Activated T-cell treated with anti-CD3 and anti-CD28 coated beads for 1 hour (primary cell): ENCODE measurements around the gene CSRNP3.
"Not testable (repeated sequence)": the region's sequence is repeated elsewhere in the genome, so short reads cannot be mapped to it uniquely, and the experiment has no call there.

Experiments used
- DNase-seq: peaks from one replicate; pipeline ENCODE4 v3.0.0-alpha.2; 2020; ENCODE audit warnings: low read depth

The CSRNP3 gene

DNA sequence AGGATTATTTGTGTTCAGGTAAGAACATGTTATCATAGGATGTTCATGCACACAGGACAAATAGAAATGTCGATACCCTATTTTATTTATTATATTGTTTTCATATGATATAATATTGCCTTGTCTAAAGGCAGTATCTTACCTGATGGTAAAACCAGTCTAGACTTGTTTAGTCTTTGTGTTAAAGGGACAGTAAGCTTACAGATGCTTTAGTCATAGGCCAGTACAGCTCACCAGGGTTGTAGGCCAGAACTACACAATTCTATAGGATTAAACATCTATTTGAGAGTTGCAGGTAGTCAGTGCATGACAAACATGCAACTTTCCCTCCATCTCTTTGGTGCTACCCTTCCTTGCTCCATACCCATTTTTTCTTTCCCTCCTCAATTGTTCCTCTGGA is 166.0 kb downstream of the CSRNP3 start:
- no peak for DNase-seq

DNA sequence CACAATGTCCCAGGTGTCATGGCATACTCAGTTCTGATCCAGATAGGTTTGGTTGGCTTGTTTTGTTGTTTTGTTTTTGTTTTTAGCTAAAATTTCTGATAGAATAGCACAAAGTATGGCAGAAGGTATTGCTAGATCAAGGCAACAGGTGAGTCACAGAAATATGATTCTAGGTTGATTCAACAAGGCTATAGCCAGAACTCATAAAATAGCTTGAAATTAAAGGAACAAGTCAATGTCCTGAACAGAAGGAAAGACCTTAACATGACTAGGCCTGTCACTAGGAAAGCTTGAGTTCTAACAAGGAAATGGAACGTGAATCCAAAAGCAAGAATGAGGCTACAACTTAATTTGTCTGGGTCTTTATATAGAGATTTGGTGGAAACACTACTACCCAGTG is 167.5 kb downstream of the CSRNP3 start:
- no peak for DNase-seq

DNA sequence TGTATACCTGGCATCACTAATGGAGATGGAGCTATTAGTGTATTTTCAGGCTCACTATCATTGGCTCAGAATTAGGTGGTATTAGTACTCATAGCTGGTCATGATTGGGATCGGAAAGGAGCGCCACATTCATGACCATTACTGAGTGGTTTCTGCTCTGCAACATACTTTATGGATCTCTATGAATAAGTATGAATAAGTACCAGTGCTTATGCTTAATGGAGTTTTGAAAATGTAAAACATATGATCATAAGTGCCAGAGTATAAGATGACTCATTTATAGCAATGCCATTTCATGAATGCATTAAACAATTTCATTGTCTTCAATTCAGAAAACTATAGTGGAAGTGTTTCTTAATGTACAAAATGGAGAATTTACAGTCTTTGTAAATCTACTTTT is 167.9 kb downstream of the CSRNP3 start:
- DNase-seq: no peak

DNA sequence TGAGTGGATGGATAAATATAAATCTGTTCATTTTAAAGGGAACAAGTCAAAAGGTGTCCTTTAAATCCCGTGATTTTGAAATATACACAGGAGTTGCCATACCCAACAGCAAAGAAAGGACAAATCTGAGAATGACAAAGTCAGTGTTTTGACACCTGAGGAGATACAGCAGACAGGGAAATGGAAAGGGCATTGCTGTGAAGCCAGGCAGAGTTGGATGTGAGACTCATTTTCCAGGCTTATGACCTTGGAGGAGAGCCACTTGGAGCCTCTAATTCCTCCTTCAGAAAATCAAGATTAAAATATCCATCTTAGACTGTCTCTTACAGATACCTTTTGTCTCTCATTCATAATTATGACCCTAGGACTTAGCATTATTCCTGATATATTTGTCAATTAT is 170.0 kb downstream of the CSRNP3 start:
- no peak for DNase-seq

DNA sequence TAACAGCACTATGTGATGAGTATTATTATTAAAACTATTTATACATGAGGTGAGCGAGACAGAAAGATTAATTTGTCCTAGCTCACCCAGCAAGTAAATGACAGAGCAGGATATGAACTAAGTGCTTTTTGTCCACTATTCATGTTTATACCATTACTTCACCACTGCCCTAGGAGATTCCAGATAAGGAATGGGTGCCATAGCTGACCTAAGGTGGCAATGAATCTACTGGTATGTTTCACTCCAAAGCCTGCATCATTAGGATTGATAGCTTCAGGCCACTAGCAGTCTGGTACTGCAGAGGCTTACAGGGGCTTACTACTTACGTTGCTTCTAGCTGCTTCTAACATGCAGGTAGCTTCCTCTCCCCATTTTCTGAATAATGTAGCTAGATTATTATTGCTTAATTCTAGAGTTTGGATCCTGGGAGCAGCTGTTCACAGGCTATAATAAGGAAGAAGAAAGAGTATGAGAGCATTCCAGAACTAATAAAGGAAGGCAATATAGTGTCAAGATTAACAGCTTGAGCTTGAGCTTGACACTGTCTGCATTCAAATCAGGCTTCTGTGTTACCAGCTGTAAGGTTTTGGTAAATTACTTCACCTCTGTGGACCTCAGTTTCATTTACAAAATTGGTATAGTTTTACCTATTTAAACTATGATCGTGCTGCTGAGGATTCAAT is 170.9 kb downstream of the CSRNP3 start:
- DNase-seq: no peak

DNA sequence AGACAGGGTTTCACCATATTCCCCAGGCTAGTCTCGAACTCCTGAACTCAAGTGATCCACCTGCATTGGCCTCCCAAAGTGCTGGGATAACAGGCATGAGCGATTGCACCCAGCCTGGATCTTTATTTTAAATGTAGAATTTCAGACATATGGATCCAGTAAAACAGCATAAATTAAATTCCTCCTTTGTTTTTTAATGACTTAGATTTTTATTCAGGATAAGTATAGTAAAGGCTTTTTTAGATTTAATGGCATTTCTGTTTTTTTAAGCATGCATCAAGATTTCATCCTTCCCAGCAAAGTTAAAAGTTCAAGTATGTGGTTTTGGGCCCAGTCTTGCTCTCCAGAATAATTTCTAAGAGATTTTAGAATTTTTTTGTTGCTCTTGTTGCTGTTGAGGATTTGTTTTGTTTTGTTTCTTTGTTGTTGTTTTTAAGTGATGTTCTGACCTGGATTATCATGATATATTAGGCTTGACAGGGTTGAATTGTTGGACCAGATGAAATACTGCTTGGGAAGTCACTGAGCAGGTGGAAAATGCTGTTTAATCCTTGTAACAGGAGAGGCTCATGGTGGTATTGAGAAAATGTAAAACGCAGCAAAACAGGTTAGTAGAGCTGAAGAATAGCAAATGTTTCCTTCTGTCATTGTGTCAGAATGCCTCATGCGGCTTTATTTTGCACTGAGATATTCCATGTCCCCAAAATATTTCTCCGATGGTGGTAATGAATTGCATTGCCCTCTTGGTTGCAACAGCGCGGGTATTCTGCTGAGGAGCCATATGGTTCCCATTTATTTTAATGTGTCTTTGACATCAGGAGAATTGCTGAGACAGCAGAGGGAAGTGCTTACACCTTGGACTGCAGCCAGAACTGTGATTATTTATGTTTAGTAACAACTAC is 176.7 kb downstream of the CSRNP3 start:
- DNase-seq: no peak

DNA sequence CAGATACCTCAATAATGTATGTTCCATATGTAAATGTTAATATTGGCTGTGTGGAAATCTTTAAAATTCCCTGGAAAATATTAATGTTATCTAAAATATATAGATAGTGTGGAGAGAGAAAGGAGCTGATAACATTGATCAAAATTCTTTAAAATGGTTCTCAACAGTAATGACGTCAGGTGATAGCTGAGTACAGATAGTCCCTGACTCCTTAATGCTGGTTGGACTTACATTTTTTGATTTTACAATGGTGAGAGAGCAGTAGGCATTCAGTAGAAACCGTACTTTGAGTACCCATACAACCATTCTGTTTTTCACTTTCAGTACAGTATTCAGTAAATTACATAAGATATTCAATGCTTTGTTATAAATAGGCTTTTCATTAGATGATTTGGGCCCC is 177.9 kb downstream of the CSRNP3 start:
- DNase-seq: no peak

DNA sequence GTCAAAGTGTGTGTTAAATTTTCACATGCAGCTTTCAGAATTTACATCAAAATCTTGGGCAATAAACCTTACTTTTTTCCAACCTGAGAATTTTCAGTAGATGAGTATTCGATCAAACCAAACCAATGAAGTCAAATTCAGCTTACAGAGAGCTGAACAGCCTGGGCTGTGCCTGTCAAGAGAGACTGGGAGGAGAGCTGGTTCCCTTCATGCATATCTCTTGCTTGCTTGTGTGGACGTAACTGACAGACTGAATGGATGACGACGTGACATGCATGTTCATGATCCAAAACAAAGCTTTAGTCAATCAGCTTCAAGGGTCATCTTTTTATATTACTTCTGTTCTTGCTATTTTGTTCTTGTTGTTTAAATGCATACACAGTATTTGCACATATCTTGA is 179.3 kb downstream of the CSRNP3 start:
- no peak for DNase-seq

DNA sequence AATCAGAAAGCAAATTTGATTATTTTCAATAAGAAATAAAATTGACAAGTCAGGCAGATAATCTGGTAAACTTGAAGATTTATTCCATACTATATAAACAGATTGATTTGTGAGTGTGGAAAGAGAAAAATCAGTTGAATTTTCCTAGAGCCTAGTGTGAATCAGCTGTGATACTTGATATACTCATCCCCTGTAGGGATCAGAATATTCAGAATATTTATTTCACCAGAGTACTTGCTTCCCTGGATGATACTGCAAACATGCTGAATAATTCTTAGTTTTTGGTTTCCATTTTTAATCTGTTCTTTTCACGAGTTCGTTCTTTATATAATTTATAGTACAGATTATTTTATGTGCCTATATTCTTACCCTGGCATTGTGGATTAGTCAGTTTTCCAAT is 181.7 kb downstream of the CSRNP3 start:
- no peak for DNase-seq

DNA sequence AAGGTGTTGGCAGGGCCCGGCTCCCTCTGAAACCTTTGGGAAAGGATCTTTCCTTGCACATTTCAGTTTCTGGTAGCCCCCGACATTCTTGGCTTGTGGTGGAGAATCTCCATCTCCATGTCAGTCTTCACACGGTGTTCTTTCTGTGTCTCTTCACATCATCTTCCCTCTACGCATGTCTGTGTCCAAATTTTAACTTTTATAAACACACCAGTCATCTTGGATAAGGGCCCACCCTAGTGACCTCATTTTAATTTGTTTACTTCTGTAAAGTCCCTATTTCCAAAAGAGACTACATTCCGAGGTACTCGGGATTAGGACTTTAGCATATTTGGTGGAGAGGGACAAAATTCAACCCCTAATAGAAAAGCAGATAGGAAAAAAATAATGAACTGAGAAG is 186.2 kb downstream of the CSRNP3 start:
- no peak for DNase-seq

DNA sequence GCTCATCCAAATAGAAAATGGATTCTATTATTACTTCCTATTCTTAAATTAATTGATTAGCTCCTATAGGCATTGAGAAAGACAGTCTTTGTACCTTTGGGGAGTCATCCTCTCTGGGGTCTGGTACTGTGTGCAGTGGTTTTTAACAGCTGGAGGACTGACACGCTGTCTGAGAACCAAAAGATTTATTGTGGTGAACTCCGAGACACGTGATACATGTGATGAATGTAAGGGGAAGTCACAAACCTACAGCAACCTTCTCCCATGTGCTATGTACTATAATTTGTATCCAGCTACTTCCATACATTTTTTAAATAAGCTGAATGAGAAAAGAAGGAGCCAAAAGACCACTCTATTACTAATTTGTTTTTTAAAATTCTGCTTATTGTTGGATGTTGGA is 190.9 kb downstream of the CSRNP3 start:
- no peak for DNase-seq

DNA sequence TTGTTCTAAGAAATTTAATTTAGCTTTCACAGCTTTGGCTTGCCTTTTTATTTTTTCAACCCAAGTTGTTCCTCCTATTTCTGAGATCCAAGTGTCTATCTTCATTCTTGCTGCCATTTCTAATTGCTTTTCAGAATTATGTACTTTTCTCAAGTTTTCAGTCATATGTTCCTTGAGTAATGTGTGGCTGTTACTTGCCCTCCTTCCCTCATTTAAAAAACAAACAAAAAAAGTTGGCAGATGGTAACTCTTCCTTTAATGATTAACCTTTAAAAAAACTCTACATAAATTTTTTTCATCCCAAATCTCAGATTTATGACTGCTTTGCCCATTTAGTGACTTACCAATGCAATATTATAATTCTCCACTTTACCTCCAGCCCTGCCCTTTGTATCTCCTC is 193.2 kb downstream of the CSRNP3 start:
- DNase-seq: no peak

DNA sequence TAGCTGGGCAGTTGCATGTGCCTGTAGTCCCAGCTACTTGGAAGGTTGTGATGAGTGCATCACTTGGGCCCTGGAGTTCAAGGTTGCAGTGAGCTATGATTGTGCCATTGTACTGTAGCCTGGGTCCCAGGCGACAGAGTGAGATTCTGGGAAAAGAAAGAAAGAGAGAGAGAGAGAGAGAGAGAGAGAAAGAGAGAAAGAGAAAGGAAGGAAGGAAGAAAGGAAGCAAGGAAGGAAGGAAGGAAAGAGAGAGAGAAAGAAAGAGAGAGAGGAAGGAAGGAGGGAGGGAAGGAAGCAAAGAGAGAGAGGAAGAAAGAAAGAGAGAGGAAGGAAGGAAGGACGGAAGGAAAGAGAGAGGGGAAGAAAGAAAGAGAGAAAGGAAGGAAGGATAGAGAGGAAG is 196.1 kb downstream of the CSRNP3 start:
- no peak for DNase-seq

DNA sequence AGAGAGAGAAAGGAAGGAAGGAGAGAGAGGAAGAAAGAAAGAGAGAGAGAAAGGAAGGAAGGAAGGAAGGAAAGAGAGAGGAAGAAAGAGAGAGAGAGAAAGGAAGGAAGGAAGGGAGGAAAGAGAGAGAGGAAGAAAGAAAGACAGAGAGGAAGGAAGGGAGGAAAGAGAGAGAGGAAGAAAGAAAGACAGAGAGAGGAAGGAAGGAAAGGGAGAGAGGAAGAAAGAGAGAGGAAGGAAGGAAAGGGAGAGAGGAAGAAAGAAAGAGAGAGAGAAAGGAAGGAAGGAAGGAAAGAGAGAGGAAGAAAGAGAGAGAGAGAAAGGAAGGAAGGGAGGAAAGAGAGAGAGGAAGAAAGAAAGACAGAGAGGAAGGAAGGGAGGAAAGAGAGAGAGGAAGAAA is 196.6 kb downstream of the CSRNP3 start:
- DNase-seq: not testable (repeated sequence)

DNA sequence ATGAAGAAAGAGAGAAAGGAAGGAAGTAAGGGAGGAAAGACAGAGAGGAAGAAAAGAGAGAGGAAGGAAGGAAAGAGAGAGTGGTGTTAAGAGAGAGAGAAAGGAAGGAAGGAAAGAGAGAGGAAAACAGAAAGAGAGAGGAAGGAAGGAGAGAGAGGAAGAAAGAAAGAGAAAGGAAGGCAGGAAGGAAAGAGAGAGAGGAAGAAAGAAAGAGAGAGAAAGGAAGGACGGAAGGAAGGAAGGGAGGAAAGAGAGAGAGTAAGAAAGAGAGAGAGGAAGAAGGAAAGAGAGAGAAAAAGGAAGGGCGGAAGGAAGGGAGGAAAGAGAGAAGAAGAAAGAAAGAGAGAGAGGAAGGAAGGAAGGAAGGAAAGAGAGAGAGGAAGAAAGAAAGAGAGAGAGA is 197.1 kb downstream of the CSRNP3 start:
- DNase-seq: no peak

DNA sequence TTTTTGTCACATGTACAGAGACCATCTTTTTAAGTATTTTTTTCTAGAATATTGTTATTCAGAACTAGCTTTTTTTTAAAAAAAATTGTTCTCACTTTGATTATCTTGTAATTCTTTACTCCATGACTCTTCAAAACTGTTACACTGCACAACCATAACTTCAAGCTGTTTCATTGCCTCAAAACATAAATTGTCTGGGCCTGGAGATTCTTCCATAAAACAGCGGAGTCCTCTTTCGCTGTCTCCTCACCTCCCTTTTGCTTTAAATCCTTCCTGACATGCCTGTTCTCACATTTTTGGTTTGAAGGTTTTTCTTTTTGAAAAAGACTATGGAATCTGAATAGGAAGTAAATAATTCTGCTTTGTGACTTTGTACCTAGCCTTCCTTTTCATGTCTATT is 197.9 kb downstream of the CSRNP3 start:
- DNase-seq: no peak

DNA sequence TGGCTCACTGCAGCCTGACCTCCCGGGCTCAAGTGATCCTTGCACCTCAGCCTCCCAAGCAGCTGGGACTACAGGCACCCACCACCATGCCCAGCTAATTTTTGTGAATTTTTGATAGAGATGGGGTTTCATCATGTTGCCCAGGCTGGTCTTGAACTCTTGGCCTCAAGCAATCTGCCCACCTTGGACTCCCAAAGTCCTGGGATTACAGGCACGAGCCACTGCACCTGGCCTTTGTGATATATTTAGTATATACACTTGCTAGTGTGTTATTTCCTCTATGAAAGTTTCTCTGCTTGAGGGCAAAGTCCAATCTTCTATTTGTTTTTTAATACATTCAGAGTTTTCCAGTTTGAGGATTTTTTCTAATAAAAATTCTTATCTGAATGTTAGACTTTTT is 205.3 kb downstream of the CSRNP3 start:
- DNase-seq: no peak

DNA sequence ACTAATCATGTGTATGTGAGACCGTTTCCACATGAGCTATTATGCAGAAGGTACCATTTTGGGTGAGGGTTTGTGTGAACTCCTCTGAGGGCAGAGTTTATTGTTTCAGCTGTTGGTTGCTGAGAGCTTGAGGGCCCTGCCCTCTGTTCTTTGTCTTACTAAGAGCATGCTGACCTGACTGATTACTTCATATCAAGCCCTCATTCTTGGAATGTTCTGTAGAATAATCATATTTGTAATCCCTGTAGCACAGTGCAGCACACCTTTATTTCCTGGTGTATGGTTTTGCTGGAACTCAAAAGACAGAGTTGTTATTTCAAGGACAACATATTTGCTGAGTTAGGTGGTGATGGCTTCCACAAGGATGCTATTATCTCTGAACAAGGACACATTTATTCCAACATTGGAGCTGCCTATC is 206.1 kb downstream of the CSRNP3 start:
- DNase-seq: no peak

DNA sequence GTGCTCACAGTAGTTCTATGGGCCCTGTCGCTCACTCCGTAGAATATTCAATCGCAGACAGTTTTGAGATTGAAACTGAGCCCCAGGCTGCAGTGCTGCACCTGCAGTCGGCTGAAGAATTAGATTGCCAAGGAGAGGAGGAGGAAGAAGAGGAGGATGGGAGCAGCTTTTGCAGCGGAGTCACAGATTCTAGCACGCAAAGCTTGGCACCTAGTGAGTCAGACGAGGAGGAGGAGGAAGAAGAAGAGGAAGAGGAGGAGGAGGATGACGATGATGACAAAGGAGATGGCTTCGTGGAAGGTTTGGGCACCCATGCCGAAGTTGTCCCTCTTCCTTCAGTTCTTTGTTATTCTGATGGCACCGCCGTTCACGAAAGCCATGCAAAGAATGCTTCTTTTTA is 209.4 kb downstream of the CSRNP3 start:
- DNase-seq: no peak

DNA sequence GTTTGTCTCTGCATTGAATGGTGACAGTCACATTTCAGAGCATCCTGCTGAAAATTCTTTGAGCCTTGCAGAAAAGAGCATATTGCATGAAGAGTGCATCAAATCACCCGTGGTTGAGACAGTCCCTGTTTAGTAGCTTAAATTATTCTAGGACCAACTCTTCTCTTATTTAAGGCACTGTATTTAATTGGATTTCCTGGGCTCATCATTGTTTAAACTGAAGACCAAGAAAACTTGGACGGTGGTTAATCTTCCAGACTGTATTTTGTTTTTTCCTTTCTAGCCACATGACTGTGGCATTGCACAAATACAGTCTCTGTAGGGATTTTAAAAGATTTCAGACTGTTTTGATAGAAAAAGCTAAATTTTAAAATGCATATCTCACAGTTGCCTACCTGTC is 210.1 kb downstream of the CSRNP3 start:
- DNase-seq: no peak

DNA sequence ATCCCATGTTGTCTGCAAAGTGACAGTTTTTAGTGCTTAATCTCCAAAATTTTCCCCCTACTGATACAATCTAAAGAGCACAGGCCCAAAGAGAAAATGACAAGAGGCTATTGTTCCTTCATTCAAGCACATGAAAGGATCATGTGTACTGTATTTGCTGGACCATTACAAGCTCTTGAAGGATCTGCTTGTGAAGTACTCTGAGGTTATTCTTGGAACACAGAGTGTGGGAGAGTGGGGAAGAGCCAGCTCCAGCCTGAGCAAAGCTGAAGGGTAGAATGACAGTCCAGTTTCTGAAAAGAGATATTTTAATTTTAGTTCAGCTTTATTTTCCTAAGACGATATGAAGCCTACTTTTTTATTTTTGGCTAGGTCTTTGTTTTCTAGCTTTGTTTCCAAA is 212.3 kb downstream of the CSRNP3 start:
- no peak for DNase-seq

DNA sequence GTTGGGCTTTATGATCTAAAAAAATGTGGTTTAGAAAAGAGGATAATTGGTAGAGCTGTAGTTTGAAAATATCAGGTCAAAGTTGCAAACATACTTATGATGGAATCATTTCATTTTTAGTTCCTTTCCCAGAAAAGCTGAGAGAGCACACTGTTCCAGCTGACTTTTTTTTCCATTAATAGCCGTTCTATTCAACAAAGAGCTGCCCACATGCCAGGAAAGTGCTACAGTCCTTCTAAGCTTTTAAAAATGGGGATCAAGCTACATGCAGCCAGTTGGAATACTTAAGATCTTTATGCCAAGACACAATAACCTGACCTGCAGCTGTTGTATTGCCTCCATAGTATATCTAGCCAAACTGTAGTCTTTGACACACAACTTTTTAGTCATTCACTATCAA is 213.0 kb downstream of the CSRNP3 start:
- DNase-seq: no peak

DNA sequence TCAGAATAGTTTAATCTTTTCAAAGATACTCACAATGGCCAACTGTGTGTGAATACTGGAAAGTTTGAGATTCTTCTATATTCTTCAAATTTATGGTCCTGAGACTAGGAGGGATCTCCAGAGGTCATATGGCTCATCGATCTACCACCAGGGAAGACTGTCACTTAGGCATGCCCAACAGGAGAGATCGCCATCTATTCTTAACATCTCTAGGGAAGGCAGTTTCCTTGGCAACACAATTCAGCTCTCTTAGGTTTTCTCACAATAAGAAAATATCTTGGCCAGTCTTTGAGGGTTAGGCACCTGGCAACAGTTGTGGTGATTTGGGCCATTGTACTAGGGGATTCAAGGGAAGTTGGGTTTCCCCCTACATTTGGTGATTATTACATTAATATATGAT is 217.3 kb downstream of the CSRNP3 start:
- no peak for DNase-seq
